Subcutaneous abdominal adipose tissue (tissue), 5 donors: Measurements from ENCODE around the gene NT5DC2.

Experiments
- H3K27ac ChIP-seq: one replicate; pipeline ENCODE4 v1.7.0; 2013; ENCODE audit warnings: low read depth, mild to moderate bottlenecking, inconsistent platforms, low read length, moderate library complexity
- H3K27me3 ChIP-seq, 5 donors: one replicate each; pipeline ENCODE4 v1.7.0; 2013; ENCODE audit warnings: low read length in 5 of 5, inconsistent platforms in 1 of 5; ENCODE audit not compliant: control insufficient read depth in 5 of 5, insufficient read depth in 4 of 5
- H3K36me3 ChIP-seq, 5 donors: one replicate each; pipeline ENCODE4 v1.7.0; 2013; ENCODE audit warnings: low read length in 5 of 5; ENCODE audit not compliant: control insufficient read depth in 5 of 5, insufficient read depth in 5 of 5
- H3K4me1 ChIP-seq, 5 donors: one replicate each; pipeline ENCODE4 v1.7.0; 2013; ENCODE audit warnings: low read length in 5 of 5, mild to moderate bottlenecking in 3 of 5, moderate library complexity in 1 of 5; ENCODE audit not compliant: control insufficient read depth in 5 of 5, insufficient read depth in 5 of 5
- H3K4me3 ChIP-seq, 5 donors: one replicate each; pipeline ENCODE4 v1.7.0; 2013; ENCODE audit warnings: low read length in 5 of 5, low read depth in 1 of 5
- H3K9ac ChIP-seq, 5 donors: one replicate each; pipeline ENCODE4 v1.7.0; 2013; ENCODE audit warnings: low read length in 5 of 5, mild to moderate bottlenecking in 4 of 5, moderate library complexity in 3 of 5
- H3K9me3 ChIP-seq, 5 donors: one replicate each; pipeline ENCODE4 v1.7.0; 2013; ENCODE audit warnings: low read length in 5 of 5; ENCODE audit not compliant: control insufficient read depth in 5 of 5
- donor health status: healthy.
- donor health status: healthy.
- donor health status: healthy.
- donor health status: healthy.
- donor health status: healthy.

Gene NT5DC2

DNA sequence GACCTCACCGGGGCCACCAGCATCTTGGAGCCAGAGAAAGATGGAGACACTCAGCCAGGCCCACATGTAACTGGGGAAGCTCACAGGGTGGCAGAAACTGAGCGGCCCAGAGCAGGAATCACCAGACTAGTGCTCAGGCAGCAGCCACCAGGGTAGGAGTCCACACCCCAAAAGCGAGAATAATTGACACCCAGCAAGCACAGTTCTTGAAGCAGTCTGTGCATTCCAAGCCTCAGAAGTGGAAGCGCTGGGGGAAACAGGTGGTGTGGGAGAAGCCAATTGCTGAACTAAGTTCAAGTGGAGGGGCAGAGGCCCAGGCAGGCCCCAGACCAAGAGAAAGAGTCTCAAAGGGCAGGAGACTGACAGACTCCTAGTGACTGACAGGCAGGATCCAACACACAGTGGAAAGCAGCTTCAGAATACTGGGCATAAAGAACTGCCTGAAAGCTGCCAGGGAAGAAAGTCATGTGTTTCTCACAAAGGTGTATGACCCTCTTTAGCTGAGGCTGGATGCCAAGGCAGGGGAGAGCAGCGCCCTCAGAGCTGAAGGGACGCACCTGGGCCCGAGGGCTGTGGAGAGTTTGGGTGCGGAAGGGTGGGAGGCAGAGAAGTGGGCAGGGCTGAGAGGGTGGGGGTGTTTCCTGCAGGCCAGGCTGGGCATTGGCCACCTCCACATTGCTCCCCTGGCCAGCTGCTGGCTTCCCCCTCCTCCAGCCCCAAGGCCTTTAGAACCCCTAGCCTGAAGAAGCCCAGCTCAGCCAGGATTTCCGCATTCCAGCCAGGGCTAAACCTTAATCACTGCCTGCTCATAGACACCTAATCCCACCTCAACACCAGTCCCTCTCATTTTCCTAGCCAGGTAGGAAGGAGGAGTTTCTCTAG is 7.7 kb downstream of the NT5DC2 start:
- H3K27me3 ChIP-seq, result no peaks in the 10 kb centered on the region
- H3K9ac ChIP-seq, result no peak overlapping the region
- H3K9me3 ChIP-seq, result no peaks in the 10 kb centered on the region
- no peak overlapping the region for H3K27ac ChIP-seq
- H3K4me1 ChIP-seq, result peaks cover 6 to 49% (median 30%) of the 10 kb centered on the region in 5 donors
- H3K36me3 ChIP-seq, result peaks cover 0 to 74% (median 47%) of the 10 kb centered on the region in 5 donors
- no peak overlapping the region for H3K4me3 ChIP-seq

DNA sequence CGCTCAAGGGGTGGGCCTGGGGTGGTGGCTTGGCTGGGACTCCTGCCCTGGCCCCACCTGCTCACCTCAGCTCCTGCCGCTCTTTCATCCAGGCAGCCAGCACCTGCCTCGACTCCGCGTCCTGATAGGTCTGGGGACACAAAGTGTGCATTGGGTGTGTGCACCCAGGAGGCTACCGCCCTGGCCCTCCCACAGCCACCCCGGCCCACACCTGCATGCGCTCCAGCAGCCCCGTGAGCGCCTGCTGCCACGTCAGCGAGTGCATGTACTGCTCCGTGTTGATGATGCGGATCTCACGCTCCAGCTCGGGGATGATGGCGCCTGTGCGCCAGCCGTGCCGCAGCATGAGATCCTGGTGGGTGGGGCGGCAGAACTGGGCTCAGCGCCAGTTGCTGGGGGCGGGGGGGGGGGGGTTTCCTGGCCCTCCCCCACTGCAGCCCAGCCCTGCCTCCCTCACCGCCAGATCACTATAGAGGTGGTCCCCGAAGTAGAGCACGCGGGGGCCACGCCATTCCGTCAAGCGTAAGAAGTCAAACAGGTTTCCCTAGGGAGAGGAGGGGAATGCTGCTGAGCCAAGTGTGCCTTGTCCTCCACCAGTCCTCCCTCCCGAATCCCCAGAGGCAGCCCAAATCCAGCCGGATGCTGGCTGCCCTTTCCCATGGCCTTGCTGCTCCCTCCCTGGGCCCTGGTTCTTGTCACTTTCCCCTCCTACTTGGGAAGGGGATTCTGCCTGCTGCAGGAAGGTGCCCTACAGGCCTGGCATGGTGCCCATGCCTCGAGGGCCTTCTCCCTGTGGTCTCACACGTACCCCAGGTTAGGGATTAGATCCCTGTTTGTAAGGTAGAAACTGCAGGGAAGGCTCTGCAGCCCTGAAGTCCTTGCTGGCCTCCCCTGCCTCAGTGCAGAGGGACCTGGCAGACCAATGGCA is 8.6 kb downstream of the NT5DC2 start:
- Histone ChIP-seq H3K9me3 (no peaks in the 10 kb centered on the region), H3K27me3 (no peaks in the 10 kb centered on the region), H3K27ac (no peak overlapping the region), H3K9ac (no peak overlapping the region), H3K4me1 (peaks cover 6 to 40% (median 21%) of the 10 kb centered on the region in 5 donors), H3K4me3 (no peak overlapping the region), H3K36me3 (peaks cover 0 to 82% (median 53%) of the 10 kb centered on the region in 5 donors)

DNA sequence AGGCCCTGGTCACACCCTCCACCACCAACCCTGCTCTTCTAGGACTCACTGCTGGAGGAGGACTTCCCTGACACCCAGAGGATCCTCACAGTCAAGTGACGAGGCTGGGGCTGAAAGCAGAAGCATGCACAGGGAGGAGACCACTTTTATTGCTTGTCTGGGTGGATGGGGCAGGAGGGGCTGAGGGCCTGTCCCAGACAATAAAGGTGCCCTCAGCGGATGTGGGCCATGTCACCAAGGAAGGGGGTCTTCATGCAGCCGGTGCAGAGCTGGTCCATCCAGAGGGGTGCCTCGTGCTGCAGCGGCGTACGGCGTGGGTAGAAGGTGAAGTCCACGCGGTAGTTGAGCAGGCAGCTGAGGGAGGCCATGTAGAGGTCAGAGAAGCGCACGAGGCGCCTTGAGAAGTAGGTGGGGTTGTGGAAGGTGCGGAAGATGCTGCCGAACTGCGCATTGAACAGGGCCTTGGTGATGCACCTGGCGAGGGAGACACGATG is 9.4 kb downstream of the NT5DC2 start:
- Histone ChIP-seq H3K4me1 (peaks cover 6 to 33% (median 14%) of the 10 kb centered on the region in 5 donors), H3K9me3 (no peaks in the 10 kb centered on the region), H3K4me3 (no peak overlapping the region), H3K27me3 (no peaks in the 10 kb centered on the region), H3K9ac (no peak overlapping the region), H3K27ac (no peak overlapping the region), H3K36me3 (peaks cover 0 to 90% (median 60%) of the 10 kb centered on the region in 5 donors)

DNA sequence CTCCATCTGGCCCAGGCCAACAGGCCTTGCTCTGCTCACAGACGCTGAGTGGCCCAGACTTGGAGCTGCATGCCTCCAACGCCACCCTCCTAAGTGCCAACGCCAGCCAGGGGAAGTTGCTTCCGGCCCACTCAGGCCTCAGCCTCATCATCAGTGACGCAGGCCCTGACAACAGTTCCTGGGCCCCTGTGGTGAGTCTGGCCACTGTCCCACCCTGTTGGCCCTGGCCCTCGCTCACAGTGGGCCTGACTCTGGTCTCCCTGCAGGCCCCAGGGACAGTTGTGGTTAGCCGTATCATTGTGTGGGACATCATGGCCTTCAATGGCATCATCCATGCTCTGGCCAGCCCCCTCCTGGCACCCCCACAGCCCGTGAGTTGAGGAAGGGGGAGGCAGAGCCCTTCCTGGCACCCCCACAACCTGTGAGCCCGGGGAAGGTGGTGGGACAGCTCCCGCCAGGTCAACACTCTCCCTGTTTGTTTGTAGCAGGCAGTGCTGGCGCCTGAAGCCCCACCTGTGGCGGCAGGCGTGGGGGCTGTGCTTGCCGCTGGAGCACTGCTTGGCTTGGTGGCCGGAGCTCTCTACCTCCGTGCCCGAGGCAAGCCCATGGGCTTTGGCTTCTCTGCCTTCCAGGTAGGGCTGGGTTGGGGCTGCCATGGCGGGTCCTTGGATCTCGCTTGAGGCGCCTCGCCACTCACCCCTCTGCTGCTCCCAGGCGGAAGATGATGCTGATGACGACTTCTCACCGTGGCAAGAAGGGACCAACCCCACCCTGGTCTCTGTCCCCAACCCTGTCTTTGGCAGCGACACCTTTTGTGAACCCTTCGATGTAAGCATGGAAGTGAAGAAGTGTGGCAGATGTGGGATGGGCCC is 10.0 kb downstream of the NT5DC2 start:
- Histone ChIP-seq H3K4me1 (peaks cover 6 to 32% (median 14%) of the 10 kb centered on the region in 5 donors), H3K27me3 (no peaks in the 10 kb centered on the region), H3K4me3 (no peak overlapping the region), H3K36me3 (peaks cover 0 to 91% (median 56%) of the 10 kb centered on the region in 5 donors), H3K9me3 (no peaks in the 10 kb centered on the region), H3K27ac (no peak overlapping the region), H3K9ac (no peak overlapping the region)

DNA sequence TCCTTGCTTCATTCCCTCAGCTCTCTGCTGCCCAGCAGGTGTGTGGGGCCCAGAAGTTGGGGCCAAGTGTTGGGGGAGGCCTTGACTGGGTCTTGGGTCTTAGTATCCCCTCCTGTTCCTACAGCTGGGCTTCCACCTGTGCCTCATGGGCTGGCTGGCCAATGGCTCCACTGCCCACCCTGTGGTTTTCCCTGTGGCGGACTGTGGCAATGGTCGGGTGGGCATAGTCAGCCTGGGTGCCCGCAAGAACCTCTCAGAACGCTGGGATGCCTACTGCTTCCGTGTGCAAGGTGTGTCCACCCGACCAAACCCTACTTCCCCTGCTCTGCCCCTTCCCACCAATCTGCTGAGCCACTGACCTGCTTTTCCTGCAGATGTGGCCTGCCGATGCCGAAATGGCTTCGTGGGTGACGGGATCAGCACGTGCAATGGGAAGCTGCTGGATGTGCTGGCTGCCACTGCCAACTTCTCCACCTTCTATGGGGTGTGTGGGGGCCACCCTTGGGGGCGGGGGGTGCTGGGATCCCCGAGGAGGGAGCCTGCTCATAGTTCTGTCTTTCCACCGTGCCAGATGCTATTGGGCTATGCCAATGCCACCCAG is 10.9 kb downstream of the NT5DC2 start:
- Histone ChIP-seq H3K27me3 (no peaks in the 10 kb centered on the region), H3K36me3 (peaks cover 0 to 92% (median 60%) of the 10 kb centered on the region in 5 donors), H3K4me3 (no peak overlapping the region), H3K9ac (no peak overlapping the region), H3K27ac (no peak overlapping the region), H3K9me3 (no peaks in the 10 kb centered on the region), H3K4me1 (peaks cover 6 to 32% (median 16%) of the 10 kb centered on the region in 5 donors)

DNA sequence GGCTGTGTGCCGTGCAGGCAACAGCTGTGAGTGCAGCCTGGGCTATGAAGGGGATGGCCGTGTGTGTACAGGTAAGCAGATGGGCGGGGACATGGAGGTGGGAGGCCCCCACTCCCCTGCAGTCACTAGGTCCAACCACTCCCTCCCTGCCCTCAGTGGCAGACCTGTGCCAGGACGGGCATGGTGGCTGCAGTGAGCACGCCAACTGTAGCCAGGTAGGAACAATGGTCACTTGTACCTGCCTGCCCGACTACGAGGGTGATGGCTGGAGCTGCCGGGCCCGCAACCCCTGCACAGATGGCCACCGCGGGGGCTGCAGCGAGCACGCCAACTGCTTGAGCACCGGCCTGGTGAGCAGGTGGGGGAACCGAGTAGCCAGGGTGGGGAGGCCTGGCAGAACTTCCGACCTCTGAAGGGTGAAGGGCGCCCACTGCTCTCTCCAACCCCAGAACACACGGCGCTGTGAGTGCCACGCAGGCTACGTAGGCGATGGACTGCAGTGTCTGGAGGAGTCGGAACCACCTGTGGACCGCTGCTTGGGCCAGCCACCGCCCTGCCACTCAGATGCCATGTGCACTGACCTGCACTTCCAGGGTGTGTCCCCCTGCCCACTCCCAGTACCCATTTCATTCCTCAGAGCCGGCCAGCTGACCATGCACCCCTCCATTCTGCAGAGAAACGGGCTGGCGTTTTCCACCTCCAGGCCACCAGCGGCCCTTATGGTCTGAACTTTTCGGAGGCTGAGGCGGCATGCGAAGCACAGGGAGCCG is 11.6 kb downstream of the NT5DC2 start:
- no peaks in the 10 kb centered on the region for H3K9me3 ChIP-seq
- no peak overlapping the region for H3K9ac ChIP-seq
- H3K36me3 ChIP-seq, result peaks cover 0 to 92% (median 59%) of the 10 kb centered on the region in 5 donors
- H3K4me3 ChIP-seq, result no peak overlapping the region
- H3K27ac ChIP-seq, result no peak overlapping the region
- H3K27me3 ChIP-seq, result no peaks in the 10 kb centered on the region
- peaks cover 6 to 30% (median 16%) of the 10 kb centered on the region in 5 donors for H3K4me1 ChIP-seq

DNA sequence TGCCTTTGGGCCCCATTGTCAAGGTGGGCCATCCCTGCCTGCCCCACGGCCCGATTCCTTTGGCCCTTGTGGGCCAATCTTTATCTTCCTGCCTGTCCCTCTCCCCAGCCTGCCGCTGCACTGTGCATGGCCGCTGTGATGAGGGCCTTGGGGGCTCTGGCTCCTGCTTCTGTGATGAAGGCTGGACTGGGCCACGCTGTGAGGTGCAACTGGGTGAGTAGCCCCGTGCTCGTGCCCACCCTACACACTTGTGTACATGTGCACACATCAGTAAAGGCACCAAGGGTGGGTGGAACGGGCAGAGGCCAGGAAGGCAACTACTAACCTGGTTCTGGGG is 12.2 kb downstream of the NT5DC2 start:
- peaks cover 4 to 26% (median 13%) of the 10 kb centered on the region in 5 donors for H3K4me1 ChIP-seq
- no peak overlapping the region for H3K4me3 ChIP-seq
- peaks cover 0 to 94% (median 59%) of the 10 kb centered on the region in 5 donors for H3K36me3 ChIP-seq
- H3K9me3 ChIP-seq, result no peaks in the 10 kb centered on the region
- H3K27ac ChIP-seq, result no peak overlapping the region
- no peaks in the 10 kb centered on the region for H3K27me3 ChIP-seq
- no peak overlapping the region for H3K9ac ChIP-seq

DNA sequence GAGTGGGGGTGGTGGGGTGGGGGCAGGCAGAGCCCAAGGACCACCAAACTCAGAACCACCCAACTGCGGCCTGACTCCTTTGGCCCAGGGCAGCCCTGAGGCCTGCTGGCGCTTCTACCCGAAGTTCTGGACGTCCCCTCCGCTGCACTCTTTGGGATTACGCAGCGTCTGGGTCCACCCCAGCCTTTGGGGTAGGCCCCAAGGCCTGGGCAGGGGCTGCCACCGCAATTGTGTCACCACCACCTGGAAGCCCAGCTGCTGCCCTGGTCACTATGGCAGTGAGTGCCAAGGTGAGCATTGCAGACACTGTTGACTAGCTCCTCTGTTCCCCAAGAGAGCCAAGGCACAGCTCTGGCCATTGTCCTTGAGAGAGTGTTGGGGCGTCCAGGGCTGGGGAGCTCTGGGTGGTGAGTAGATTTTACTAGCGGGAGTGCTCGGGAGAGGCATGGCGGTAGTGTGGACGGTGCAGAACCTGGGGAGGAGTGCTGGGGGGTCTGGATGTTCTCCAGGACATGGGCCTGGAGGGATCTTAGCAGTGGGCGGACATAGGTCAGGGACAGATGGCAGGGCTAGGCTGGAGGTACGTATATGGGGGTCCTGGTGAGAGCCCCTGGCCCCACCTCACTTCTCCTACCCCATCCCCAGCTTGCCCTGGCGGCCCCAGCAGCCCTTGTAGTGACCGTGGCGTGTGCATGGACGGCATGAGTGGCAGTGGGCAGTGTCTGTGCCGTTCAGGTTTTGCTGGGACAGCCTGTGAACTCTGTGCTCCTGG is 12.8 kb downstream of the NT5DC2 start:
- Histone ChIP-seq H3K4me1 (peaks cover 4 to 22% (median 13%) of the 10 kb centered on the region in 5 donors), H3K9me3 (no peaks in the 10 kb centered on the region), H3K27ac (no peak overlapping the region), H3K9ac (no peak overlapping the region), H3K4me3 (no peak overlapping the region), H3K36me3 (peaks cover 0 to 94% (median 62%) of the 10 kb centered on the region in 5 donors), H3K27me3 (no peaks in the 10 kb centered on the region)
